A673 (cell line): Measurements from ENCODE around the gene SPSB3. TPM values are rescaled to one million over a fixed set of nuclear protein-coding genes. Genes with fewer than 3 reads are reported as not detected.

Experiments used
- BruUV-seq: library from RNA; stranded (reverse); fragments of 400-500 nt; replicated peaks from 2 replicates; lab custom pipeline; 2021; lab: Mats Ljungman, UMichigan
- CTCF ChIA-PET: fragments of 300-600 bp; sonication (Branson Sonifier 250); formaldehyde crosslinking; loops from one replicate; lab custom pipeline; 2022; ENCODE audit warnings: antibody characterized with exemption; lab: Charles Lee
- POLR2A ChIA-PET: fragments of 300-600 bp; sonication (Branson Sonifier 250); formaldehyde crosslinking; loops from one replicate; lab custom pipeline; 2022; ENCODE audit warnings: antibody characterized with exemption; ENCODE audit not compliant: low non-redundant PET; lab: Charles Lee
- DNase-seq: peaks from one replicate; pipeline ENCODE4 v3.0.0-alpha.2; 2015; ENCODE audit warnings: low spot score
- H3K27ac ChIP-seq: fragments of 200-600 bp; sonication (generic); 2 replicates; pipeline ENCODE4 v1.5.1; 2016; ENCODE audit warnings: mixed run types, low read depth, mild to moderate bottlenecking, mixed read lengths, antibody characterized with exemption, low read length; ENCODE audit not compliant: poor library complexity, severe bottlenecking
- H3K27me3 ChIP-seq: fragments of 200-600 bp; sonication (generic); replicated peaks from 2 replicates; pipeline ENCODE4 v1.6.1; 2017; ENCODE audit warnings: mixed run types, low read depth, mild to moderate bottlenecking, mixed read lengths, antibody characterized with exemption, low read length; ENCODE audit not compliant: insufficient read depth, poor library complexity
- H3K36me3 ChIP-seq: fragments of 200-600 bp; sonication (generic); 2 replicates; pipeline ENCODE4 v1.6.1; 2016; ENCODE audit warnings: mixed run types, mild to moderate bottlenecking, mixed read lengths, antibody characterized with exemption, low read length; ENCODE audit not compliant: insufficient read depth, poor library complexity, severe bottlenecking
- H3K4me1 ChIP-seq: fragments of 200-600 bp; sonication (generic); 2 replicates; pipeline ENCODE4 v1.6.1; 2017; ENCODE audit warnings: mixed run types, mild to moderate bottlenecking, mixed read lengths, antibody characterized with exemption, low read length; ENCODE audit not compliant: insufficient read depth, poor library complexity, severe bottlenecking
- H3K4me3 ChIP-seq: fragments of 200-600 bp; sonication (generic); 2 replicates; pipeline ENCODE4 v1.5.1; 2016; ENCODE audit warnings: low read depth, mixed run types, mild to moderate bottlenecking, mixed read lengths, low read length; ENCODE audit not compliant: poor library complexity, severe bottlenecking
- H3K9me3 ChIP-seq: fragments of 200-600 bp; sonication (generic); 2 replicates; pipeline ENCODE4 v1.6.1; 2016; ENCODE audit warnings: mixed run types, low read depth, mild to moderate bottlenecking, mixed read lengths, antibody characterized with exemption, low read length; ENCODE audit not compliant: poor library complexity, severe bottlenecking
- EZH2 ChIP-seq: fragments of 200-600 bp; sonication (generic); IDR thresholded peaks from 2 replicates; pipeline ENCODE4 v1.6.1; 2017; ENCODE audit warnings: borderline replicate concordance, low read depth, mild to moderate bottlenecking, mixed read lengths, antibody characterized with exemption, low read length; ENCODE audit not compliant: poor library complexity, severe bottlenecking
- intact Hi-C: fragments of 100-400 bp; cut with micrococcal nuclease; formaldehyde crosslinking; loops from one replicate; pipeline ENCODE4 v1.10.0; 2022; ENCODE audit not compliant: unreplicated experiment
- total RNA-seq: library from RNA; stranded (reverse); gene quantifications from 2 replicates; pipeline ENCODE4 v1.2.3, GENCODE V29; 2021
- TF ChIP-seq, protein P1 (sequence below): fragments of 300-800, 200-600 bp; sonication (generic); conservative IDR thresholded peaks from 2 replicates; pipeline ENCODE4 v1.5.1; 2017; ENCODE audit warnings: low read depth, mild to moderate bottlenecking, antibody characterized with exemption, low read length, moderate library complexity, mixed read lengths

SPSB3 gene
- total RNA-seq, 1 experiment from 2014 or later: 15.0 TPM

DNA sequence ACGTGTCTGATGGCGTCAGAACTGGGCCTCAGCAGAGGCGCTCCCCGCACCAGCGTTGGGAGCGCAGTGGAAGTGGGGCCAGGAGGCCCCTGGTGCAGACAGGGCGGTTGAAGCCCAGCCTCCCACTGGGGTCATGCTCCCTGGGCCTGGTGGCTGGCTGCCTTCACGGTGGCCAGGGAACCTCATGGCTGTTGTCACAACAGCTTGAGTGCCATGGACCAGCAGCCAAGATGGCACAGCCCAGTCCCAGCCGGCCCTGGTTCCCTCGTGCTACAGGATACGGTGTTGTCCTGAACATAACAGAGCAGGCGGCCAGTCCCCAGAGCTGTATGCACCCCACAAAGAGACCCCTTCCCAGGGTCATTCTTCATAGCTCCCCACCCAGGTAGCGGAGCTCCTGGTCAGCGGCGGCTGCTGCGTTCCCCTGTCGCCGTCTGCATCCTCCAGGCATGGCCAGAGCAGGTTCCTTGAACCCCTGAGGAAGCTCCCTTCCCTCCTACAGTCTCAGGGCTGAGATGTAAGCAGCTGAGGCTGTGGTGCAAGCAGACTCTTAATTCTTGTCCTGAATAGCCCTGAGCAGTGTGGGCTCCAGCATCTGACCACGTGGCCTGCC is 40.7 kb downstream of the SPSB3 start:
- no peak for DNase-seq
- no peaks in the 10 kb centered on the region for H3K4me1 ChIP-seq
- CTCF ChIA-PET: no interaction called here
- H3K27me3 ChIP-seq: no peaks in the 10 kb centered on the region
- TF ChIP-seq, protein P1, sequence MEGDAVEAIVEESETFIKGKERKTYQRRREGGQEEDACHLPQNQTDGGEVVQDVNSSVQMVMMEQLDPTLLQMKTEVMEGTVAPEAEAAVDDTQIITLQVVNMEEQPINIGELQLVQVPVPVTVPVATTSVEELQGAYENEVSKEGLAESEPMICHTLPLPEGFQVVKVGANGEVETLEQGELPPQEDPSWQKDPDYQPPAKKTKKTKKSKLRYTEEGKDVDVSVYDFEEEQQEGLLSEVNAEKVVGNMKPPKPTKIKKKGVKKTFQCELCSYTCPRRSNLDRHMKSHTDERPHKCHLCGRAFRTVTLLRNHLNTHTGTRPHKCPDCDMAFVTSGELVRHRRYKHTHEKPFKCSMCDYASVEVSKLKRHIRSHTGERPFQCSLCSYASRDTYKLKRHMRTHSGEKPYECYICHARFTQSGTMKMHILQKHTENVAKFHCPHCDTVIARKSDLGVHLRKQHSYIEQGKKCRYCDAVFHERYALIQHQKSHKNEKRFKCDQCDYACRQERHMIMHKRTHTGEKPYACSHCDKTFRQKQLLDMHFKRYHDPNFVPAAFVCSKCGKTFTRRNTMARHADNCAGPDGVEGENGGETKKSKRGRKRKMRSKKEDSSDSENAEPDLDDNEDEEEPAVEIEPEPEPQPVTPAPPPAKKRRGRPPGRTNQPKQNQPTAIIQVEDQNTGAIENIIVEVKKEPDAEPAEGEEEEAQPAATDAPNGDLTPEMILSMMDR: no peak
- TF ChIP-seq EZH2: no peak
- H3K4me3 ChIP-seq: no peak overlapping the region
- intact Hi-C loops: no loop called here
- peaks cover 2% of the 10 kb centered on the region for H3K36me3 ChIP-seq
- H3K9me3 ChIP-seq: peaks cover 6% of the 10 kb centered on the region
- H3K27ac ChIP-seq: no peak overlapping the region
- no TSS peak for BruUV-seq
- POLR2A ChIA-PET: no interaction called here

DNA sequence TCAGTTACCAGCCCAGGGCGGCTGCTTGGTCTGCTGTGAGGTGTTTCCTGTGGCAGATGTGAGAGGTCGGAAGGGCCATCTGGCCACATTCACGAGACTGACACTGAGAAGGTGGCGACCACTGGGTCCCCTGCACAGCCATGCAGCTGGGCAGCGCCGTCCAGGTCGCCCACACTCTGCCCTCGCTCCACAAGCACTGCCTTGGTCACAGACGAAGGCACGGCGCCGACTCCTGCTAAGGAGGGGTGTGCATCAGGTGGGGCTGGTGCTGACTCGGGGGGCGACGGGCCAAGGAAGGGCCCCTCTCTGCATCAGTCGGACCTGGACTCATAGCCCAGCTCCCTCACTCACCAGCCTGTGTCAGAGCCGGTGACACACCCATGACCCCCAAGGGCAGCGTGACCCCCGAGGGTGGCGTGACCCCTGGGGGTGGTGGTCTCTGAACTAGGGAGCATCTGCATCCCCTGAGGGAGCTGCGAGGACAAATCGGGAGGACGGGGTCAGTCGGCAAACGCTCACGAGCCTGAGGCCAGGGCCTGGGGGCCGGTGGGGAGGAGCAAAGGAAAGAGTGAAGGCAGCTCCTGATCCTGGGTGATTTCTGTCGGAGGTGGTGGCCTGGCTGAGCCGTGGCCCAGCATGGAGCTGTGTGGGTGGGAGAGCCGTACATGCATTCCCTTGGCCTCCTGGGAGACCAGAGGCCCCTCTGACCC is 41.4 kb downstream of the SPSB3 start:
- no peak overlapping the region for H3K27ac ChIP-seq
- no peak overlapping the region for H3K4me3 ChIP-seq
- peaks cover 2% of the 10 kb centered on the region for H3K36me3 ChIP-seq
- H3K9me3 ChIP-seq: peaks cover 6% of the 10 kb centered on the region
- ChIA-PET POLR2A (no interaction called here), CTCF (no interaction called here)
- no peak for DNase-seq
- no peaks in the 10 kb centered on the region for H3K4me1 ChIP-seq
- TF ChIP-seq, protein P1: no peak
- no peak for TF ChIP-seq EZH2
- no peaks in the 10 kb centered on the region for H3K27me3 ChIP-seq
- intact Hi-C loops: no loop called here
- BruUV-seq: no TSS peak

DNA sequence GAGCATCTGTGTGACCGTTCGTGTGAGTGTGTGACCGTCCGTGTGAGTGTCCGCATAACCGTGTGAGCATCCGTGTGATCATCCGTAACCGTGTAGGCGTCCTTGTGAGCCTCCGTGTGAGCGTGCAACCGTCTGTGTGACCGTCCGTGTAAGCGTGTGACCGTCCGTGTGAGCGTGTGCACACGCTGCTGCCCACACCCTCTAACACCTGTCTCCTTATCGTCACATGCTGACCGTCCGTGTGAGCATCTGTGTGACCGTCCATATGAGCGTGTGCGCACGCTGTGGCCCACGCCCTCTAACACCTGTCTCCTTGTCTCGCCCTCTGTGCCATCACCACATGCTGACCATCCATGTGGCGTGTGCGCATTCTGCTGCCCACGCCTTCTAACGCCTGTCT is 42.1 kb downstream of the SPSB3 start:
- H3K36me3 ChIP-seq: peaks cover 2% of the 10 kb centered on the region
- peaks cover 6% of the 10 kb centered on the region for H3K9me3 ChIP-seq
- no peaks in the 10 kb centered on the region for H3K27me3 ChIP-seq
- no TSS peak for BruUV-seq
- ChIA-PET POLR2A (no interaction called here), CTCF (no interaction called here)
- no peaks in the 10 kb centered on the region for H3K4me1 ChIP-seq
- no peak overlapping the region for H3K27ac ChIP-seq
- DNase-seq: no peak
- no peak overlapping the region for H3K4me3 ChIP-seq
- intact Hi-C loops: no loop called here
- TF ChIP-seq EZH2: no peak
- TF ChIP-seq, protein P1: no peak
